ENCODE results near the gene TXNDC16.

TXNDC16 gene

GRCh38 chr14:52417139-52417538 is 135.2 kb downstream of the TXNDC16 start:
- no peak overlapping the region for H3K4me3 ChIP-seq (ENCODE audit: low read depth, low read length)
- TF ChIP-seq, protein P1, sequence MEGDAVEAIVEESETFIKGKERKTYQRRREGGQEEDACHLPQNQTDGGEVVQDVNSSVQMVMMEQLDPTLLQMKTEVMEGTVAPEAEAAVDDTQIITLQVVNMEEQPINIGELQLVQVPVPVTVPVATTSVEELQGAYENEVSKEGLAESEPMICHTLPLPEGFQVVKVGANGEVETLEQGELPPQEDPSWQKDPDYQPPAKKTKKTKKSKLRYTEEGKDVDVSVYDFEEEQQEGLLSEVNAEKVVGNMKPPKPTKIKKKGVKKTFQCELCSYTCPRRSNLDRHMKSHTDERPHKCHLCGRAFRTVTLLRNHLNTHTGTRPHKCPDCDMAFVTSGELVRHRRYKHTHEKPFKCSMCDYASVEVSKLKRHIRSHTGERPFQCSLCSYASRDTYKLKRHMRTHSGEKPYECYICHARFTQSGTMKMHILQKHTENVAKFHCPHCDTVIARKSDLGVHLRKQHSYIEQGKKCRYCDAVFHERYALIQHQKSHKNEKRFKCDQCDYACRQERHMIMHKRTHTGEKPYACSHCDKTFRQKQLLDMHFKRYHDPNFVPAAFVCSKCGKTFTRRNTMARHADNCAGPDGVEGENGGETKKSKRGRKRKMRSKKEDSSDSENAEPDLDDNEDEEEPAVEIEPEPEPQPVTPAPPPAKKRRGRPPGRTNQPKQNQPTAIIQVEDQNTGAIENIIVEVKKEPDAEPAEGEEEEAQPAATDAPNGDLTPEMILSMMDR (IDR thresholded peaks at IDR 0.05; ENCODE audit: insufficient read depth, low read depth, low read length, missing control alignments): no peak
- DNase-seq (ENCODE audit: low read depth): no peak

- TF ChIP-seq, protein P1 (IDR thresholded peaks at IDR 0.05; ENCODE audit: insufficient read depth, low read depth, low read length, missing control alignments): no peak
- no peak overlapping the region for H3K4me3 ChIP-seq (ENCODE audit: low read depth, low read length)
- peak; percentile 21 for DNase-seq (ENCODE audit: low read depth)
These were observed 138.4 kb downstream of the TXNDC16 start for GRCh38 chr14:52413729-52414408.

DNA sequence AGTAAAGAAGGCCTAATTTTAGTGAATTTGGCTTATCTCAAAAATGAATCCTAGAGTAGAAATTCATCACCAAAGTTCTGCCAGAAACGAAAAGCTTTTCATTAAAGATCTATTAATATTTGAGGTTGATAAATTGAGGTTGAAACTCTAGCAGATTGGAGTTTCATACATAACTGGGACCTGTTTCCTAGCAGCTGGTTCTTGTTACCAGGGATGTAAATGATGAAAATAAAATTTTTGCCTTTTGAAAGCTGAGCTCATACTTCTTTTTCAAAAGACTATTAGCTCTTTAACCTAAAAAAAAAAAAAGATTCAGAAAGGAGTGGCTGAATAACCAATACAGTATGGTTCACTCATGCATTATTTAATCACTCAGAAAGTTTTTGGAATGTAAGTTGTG is 139.9 kb downstream of the TXNDC16 start:
- H3K4me3 ChIP-seq (ENCODE audit: low read depth, low read length): no peak overlapping the region
- TF ChIP-seq, protein P1 (IDR thresholded peaks at IDR 0.05; ENCODE audit: insufficient read depth, low read depth, low read length, missing control alignments): no peak

GRCh38 chr14:52405314-52405713 is 147.0 kb downstream of the TXNDC16 start:
- H3K4me3 ChIP-seq (ENCODE audit: low read depth, low read length): no peak overlapping the region
- DNase-seq (ENCODE audit: low read depth): no peak
- TF ChIP-seq, protein P1 (IDR thresholded peaks at IDR 0.05; ENCODE audit: insufficient read depth, low read depth, low read length, missing control alignments): no peak

More for the DNA sequence above, 139.9 kb downstream of the TXNDC16 start:
- peak; percentile 10 for DNase-seq (ENCODE audit: low read depth)

GRCh38 chr14:52402812-52403526 is 149.3 kb downstream of the TXNDC16 start:
- DNase-seq (ENCODE audit: low read depth): peak; percentile 45
- TF ChIP-seq, protein P1 (IDR thresholded peaks at IDR 0.05; ENCODE audit: insufficient read depth, low read depth, low read length, missing control alignments): no peak
- H3K4me3 ChIP-seq (ENCODE audit: low read depth, low read length): no peak overlapping the region

- H3K4me3 ChIP-seq (ENCODE audit: low read depth, low read length): no peak overlapping the region
- TF ChIP-seq, protein P1 (IDR thresholded peaks at IDR 0.05; ENCODE audit: insufficient read depth, low read depth, low read length, missing control alignments): no peak
- peak; percentile 45 for DNase-seq (ENCODE audit: low read depth)
These were observed 151.5 kb downstream of the TXNDC16 start for GRCh38 chr14:52400846-52401245.
